DOHH2 (cell line): Measurements from ENCODE around the gene SDF2.
"Not testable (repeated sequence)": the region's sequence is repeated elsewhere in the genome, so short reads cannot be mapped to it uniquely, and the experiment has no call there.

Experiments used
- CTCF ChIP-seq: fragments of 200-600 bp; sonication (generic); IDR thresholded peaks from one replicate; pipeline ENCODE4 v1.5.1; 2014; ENCODE audit warnings: antibody characterized with exemption, mild to moderate bottlenecking, low read depth, low read length; ENCODE audit not compliant: poor library complexity, severe bottlenecking
- EZH2phosphoT487 ChIP-seq: fragments of 200-600 bp; sonication (generic); IDR thresholded peaks from 2 replicates; pipeline ENCODE4 v1.6.1; 2017; ENCODE audit warnings: borderline replicate concordance, mild to moderate bottlenecking, antibody characterized with exemption, low read length, moderate library complexity, mixed read lengths

DNA sequence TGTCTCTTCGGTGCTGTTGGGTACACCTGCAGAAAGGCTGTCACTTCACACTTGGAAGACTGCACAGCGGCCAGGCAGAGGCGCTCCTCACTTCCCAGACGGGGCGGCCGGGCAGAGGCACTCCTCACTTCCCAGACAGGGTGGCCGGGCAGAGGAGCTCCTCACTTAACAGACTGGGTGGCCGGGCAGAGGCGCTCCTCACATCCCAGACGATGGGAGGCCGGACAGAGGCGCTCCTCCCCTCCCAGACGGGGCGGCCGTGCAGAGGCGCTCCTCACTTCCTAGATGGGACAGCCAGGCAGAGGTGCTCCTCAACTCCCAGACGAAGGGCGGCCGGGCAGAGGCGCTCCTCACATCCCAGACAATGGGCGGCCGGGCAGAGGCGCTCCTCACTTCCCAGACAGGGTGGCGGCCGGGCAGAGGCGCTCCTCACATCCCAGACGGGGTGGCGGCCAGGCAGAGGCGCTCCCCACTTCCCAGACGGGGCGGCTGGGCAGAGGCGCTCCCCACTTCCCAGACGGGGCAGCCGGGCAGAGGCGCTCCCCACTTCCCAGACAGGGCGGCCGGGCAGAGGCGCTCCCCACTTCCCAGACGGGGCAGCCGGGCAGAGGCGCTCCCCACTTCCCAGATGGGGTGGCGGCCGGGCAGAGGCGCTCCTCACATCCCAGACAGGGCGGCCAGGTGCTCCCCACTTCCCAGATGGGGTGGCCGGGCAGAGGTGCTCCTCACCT, 2.8 kb downstream of the SDF2 start:
- TF ChIP-seq CTCF, EZH2phosphoT487: not testable (repeated sequence)
